ENCODE data around the gene TUBGCP2. TPM values are rescaled to one million over a fixed set of nuclear protein-coding genes. Genes with fewer than 3 reads are reported as not detected.

The TUBGCP2 gene
- total and polyA plus RNA-seq, 9 donors: 31.2 to 70.5 (median 56.0) TPM

DNA sequence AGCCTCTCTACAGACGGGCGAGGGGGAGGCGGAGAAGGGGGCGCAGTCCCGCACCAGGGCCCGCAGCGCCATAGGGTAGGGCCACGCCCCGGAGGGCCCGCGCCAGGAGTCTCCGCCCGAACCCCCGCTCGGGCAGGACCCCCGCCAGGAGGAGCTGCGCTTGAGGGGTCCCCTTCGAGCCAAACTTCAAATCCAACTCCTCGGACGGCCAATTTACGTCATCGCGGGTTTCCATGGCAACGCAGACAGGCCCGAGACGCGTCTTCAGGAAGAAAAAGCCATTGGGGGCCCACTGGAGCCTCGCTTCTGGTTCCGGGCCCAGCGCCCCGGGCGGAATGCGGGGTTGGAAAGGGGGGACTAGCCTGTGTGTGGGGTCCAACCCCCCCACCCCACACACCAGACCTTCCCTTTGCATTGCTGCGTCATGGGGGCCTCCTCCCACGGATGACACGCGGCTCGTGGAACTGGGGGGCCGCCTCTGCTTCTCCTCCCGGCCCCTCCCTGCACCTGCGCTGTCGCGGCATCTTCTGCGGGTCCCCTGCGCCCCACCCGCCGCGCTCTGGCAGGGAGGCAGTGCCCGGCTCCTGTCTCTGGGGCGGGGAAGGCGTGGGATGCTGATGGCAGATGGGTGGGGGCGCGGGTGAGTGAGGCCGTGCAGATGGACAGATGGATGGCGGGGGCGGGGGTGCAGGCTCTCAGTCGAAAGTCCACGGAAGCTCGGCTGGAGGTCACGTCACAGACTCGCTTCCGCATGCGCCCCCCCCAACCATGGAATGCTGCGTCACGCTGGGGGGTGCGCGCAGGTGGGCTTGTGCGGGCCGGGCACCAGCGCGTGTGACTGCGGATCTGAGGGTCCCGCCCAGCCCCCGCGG lies 26.8 kb upstream of the TUBGCP2 start:
- Histone ChIP-seq H3K4me3 (peak overlapping the region; percentile 28), H3K4me1 (ENCODE audit: insufficient read depth) (peaks cover 8% of the 10 kb centered on the region), H3K9me3 (no peaks in the 10 kb centered on the region), H3K27me3 (peaks cover 6% of the 10 kb centered on the region), H3K27ac (no peak overlapping the region), H3K36me3 (no peaks in the 10 kb centered on the region)
- 1 to 2% (median 1%) methylated on average over 45 to 75 of the region's 75 CpGs for WGBS, 3 donors
- TF ChIP-seq EP300 (IDR thresholded peaks at IDR 0.05) (no peak), POLR2A (IDR thresholded peaks at IDR 0.05) (no peak)
- TF ChIP-seq, protein P1, sequence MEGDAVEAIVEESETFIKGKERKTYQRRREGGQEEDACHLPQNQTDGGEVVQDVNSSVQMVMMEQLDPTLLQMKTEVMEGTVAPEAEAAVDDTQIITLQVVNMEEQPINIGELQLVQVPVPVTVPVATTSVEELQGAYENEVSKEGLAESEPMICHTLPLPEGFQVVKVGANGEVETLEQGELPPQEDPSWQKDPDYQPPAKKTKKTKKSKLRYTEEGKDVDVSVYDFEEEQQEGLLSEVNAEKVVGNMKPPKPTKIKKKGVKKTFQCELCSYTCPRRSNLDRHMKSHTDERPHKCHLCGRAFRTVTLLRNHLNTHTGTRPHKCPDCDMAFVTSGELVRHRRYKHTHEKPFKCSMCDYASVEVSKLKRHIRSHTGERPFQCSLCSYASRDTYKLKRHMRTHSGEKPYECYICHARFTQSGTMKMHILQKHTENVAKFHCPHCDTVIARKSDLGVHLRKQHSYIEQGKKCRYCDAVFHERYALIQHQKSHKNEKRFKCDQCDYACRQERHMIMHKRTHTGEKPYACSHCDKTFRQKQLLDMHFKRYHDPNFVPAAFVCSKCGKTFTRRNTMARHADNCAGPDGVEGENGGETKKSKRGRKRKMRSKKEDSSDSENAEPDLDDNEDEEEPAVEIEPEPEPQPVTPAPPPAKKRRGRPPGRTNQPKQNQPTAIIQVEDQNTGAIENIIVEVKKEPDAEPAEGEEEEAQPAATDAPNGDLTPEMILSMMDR (IDR thresholded peaks at IDR 0.05): no peak
- DNase-seq: peak; percentile 66 to 81 (median 81)
- intact Hi-C loops (cut with DNase I): no loop called here

DNA sequence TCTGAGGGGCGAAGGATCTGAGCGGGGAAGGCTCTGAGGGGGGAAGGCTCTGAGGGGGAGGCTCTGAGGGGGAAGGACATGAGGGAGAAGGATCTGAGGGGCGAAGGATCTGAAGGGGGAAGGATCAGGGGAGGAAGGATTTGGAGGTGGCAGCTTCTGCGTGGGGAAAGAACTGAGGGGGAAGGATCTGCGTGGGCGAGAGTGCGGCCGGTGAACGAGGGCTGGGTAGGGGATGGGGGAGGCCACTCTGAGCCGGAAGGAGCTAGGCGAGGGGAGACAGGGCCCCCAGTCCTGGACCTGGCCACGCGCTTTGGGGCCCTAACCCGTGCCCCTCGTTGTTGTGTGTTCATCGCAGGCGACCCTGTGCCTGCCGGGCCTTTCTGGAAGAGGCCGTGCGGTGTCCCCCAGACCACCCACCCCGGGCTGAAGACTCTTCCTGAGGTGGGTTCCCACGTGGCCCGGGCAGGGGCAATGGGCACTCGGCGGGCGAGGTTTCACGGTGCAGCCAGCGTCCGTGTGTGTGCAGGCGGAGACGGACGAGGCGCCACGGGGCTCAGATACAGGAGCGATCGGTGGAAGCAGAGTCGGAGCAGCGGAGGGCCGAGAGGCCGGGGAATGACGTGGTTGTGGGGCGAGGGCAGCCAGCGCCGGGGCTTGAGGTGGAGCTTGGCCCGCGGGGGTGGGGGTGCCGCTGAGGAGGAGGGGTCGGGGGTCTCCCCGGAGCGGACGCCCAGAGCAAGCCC lies 26.0 kb upstream of the TUBGCP2 start:
- WGBS, 3 donors: 6 to 9% (median 9%) methylated on average over 47 to 51 of the region's 51 CpGs
- TF ChIP-seq EP300 (IDR thresholded peaks at IDR 0.05) (no peak), POLR2A (IDR thresholded peaks at IDR 0.05) (no peak)
- TF ChIP-seq, protein P1 (IDR thresholded peaks at IDR 0.05): no peak
- H3K36me3 ChIP-seq: no peaks in the 10 kb centered on the region
- H3K9me3 ChIP-seq: no peaks in the 10 kb centered on the region
- H3K27ac ChIP-seq: no peak overlapping the region
- H3K27me3 ChIP-seq: peaks cover 6% of the 10 kb centered on the region
- H3K4me3 ChIP-seq: peak overlapping the region; percentile 28
- intact Hi-C loops (cut with DNase I): no loop called here
- DNase-seq: peak in 1 of 5 donors; percentile 53
- peaks cover 8% of the 10 kb centered on the region for H3K4me1 ChIP-seq (ENCODE audit: insufficient read depth)

DNA sequence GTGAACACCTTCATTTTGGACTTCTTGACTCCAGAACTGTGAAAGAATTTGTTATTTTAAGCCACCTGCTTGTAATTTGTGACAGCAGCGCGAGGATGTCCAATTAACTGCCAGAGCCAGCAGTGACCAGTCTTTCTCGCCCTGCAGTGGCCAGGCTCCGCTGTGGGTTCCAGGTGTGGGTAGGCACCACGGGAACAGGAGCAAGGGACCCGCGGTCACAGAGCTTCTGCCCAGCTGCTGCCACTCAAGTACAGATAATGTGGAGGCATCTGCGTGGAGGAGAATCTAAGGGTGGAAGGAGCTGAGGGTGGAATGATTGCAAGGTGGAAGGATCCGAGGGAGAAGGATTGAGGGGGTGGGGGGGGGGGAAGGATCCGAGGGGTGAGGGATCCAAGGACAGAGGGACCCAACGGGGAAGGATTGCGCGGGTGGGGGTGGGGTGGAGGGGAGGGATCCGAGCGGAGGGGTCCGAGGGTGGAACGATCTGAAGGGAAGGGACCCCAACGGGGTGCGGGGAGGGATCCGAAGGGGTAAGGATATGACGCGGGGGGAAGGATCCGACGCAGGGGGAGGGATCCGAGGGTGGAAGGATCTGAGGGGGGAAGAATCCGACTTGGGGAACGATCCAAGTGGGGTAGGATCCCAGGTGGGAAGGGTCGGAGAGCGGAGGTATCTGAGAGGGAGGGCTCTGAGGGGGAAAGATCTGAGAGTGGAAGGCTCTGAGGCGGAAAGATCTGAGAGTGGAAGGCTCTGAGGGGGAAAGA lies 24.4 kb upstream of the TUBGCP2 start:
- intact Hi-C loops (cut with DNase I): no loop called here
- DNase-seq: no peak
- no peak overlapping the region for H3K4me3 ChIP-seq
- H3K27me3 ChIP-seq: peaks cover 6% of the 10 kb centered on the region
- WGBS, 3 donors: 75 to 79% (median 78%) methylated on average over 30 of the region's 30 CpGs
- TF ChIP-seq, protein P1 (IDR thresholded peaks at IDR 0.05): no peak
- H3K9me3 ChIP-seq: no peaks in the 10 kb centered on the region
- H3K4me1 ChIP-seq (ENCODE audit: insufficient read depth): peaks cover 9% of the 10 kb centered on the region
- H3K36me3 ChIP-seq: no peaks in the 10 kb centered on the region
- H3K27ac ChIP-seq: no peak overlapping the region

DNA sequence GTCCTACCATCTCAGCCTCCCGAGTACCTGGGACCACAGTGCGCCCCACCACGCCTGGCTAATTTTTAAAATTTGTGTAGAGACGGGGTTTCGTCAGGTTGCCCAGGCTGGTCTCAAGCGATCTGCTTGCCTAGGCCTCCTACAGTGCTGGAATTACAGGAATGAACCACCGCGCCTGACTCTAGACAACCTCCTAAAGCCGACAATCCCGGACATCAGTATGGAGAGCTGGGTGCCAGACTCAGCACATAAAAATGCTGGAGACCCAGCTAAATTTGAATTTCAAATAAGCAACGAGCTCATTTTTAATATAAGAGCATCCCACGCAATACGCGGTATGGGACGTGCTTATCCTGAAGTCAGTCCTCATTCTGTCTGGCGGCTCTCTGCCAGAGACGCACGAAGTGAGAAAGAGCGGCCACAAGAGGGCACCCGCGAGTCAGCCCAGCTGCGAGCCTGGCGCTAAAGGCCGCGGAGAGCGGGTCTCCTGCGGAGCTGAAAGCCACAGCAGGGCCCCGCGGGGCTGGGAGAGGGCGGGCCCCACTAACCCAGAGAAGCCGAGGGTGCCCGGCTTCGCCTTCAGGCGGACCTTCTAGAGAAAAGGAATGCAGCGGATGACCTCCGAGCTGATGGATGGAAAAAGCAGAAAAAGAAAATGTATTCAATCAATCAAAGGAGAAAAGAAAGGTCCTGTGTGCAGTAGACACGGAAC lies 21.0 kb upstream of the TUBGCP2 start:
- Histone ChIP-seq H3K36me3 (no peaks in the 10 kb centered on the region), H3K27me3 (peaks cover 26% of the 10 kb centered on the region), H3K9me3 (no peaks in the 10 kb centered on the region), H3K27ac (no peak overlapping the region), H3K4me1 (ENCODE audit: insufficient read depth) (peaks cover 4% of the 10 kb centered on the region), H3K4me3 (peak overlapping the region; percentile 14)
- DNase-seq: peak; percentile 81 to 92 (median 89)
- 6 to 9% (median 7%) methylated on average over 37 of the region's 37 CpGs for WGBS, 3 donors
- no peak for TF ChIP-seq POLR2A (IDR thresholded peaks at IDR 0.05)
- TF ChIP-seq, protein P1 (IDR thresholded peaks at IDR 0.05): peak; percentile 62 to 97 (median 76)
- intact Hi-C loops (cut with DNase I): no loop called here

All from ovary (tissue), 9 donors.